Measurements from ENCODE around the gene SLC12A7.
"Not testable (repeated sequence)": the region's sequence is repeated elsewhere in the genome, so short reads cannot be mapped to it uniquely, and the experiment has no call there.

The SLC12A7 gene

DNA sequence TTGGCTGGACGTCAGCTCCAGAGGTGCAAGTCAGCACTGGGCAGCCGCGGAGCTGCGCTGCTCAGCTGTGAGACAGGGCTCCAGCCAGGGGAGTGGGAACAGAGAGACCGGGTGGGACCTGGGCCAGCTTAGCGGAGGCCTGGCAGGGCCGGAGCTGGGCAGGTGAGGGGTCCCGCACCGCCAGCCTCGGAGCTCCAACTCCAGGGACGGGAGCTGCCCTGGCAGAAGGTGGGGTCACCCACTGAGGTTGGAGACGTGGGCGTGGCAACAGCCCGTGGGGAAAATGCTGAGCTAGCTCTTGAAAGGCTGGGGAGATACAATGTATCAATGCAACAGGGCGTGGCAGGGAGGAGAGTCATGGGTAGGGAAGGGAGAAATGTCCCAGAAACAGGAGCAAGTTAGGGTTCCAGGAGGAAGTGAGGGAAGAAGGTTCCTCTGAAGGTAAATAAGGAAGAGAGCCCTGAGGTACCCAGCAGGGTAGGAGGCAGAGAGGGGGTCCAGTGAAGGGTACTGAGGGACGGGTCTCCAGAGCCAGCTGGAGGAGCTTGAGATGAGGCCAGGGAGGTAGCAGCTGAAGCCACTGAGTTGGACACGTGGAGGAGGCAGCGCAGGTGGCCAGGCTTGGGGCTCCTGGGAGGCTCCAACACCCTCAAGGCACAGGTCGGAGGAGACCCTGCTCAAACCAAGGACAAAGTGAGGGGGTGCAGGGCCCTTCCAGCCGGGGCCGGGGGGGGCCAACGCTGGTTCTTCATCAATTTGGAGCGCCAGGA, 104.0 kb downstream of the SLC12A7 start:
- DNase-seq (ENCODE audit: low read depth), result no peak

DNA sequence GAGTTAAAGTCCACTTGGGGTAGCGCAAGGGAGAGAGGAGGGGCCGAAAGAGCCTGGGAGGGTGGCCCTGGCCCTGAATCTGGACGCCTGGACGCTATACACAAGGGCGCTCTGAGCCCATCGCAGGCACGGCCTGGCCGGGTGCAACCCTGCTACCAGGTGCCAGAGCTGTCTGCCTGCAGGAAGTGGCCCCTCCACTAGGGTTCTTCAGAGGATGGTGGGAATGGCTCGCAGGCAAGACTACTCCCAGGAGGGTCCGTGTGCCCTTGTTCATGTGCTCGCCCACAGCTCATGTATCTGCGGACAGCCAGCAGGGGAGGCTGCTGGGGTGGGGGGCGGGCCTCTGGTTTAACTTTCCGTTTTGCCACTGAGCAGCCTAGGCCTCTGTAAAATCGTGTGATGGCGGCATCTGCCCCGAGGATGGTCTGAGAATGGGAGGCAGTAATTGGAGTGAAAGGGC, 104.6 kb downstream of the SLC12A7 start:
- no peak for DNase-seq (ENCODE audit: low read depth)

DNA sequence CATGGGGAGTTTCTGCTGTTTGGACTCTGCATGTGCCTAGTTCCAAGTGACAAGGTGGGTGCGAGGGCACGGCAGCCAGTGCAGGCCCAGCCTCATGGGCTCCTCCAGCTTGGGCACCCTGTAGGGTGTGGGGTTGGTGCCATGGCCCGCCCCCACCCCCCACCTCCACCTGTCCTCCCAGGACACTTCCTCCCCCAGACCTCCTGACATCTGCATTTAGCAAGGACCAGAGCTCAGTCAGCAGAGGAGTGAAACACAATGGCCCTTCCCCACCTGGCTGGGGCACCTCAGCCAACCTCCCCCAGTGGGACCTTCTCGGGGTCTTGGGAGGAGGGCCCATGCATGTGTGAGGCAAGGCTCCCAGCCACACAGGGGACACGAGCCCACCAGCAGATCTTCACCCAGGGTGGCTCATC, 105.2 kb downstream of the SLC12A7 start:
- DNase-seq (ENCODE audit: low read depth), result no peak

DNA sequence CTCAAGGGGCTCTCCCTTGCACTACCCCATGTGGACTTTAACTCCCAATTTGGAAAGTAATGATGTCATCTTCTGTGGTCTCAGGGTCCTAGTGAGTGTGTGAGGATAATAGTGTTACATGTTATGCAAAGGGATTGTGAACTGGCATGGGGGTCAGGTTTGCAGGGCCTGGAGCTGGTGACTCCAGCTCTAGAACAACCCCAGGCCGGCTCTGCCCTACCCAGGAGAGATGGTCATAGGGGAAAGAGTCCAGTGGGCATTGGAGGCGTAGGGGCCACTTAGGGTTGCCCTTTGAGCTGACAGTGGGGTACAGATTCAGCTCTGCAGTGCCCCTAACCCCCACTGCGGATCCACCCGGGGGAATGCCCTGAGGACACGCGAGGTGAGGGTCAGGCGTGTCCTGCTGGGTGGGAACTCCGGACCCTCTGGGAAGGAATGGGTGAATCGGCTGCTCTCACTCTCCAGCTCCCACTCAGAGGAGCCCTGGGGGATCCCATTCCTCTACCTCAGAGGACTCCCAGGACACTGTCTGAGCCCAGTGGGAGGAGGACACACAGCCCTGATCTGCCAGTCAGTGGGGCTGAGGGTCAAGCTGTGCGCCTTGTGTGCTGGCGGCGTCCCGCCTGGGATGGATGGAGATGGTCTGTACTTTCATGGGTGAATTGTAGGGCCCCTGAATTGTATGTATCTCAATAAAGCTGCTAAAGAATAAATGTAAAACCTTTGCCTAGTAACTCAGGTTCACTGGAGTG, 105.8 kb downstream of the SLC12A7 start:
- no peak for DNase-seq (ENCODE audit: low read depth)

GRCh38 chr5:1005249-1005851, 106.5 kb downstream of the SLC12A7 start:
- no peak for DNase-seq (ENCODE audit: low read depth)

DNA sequence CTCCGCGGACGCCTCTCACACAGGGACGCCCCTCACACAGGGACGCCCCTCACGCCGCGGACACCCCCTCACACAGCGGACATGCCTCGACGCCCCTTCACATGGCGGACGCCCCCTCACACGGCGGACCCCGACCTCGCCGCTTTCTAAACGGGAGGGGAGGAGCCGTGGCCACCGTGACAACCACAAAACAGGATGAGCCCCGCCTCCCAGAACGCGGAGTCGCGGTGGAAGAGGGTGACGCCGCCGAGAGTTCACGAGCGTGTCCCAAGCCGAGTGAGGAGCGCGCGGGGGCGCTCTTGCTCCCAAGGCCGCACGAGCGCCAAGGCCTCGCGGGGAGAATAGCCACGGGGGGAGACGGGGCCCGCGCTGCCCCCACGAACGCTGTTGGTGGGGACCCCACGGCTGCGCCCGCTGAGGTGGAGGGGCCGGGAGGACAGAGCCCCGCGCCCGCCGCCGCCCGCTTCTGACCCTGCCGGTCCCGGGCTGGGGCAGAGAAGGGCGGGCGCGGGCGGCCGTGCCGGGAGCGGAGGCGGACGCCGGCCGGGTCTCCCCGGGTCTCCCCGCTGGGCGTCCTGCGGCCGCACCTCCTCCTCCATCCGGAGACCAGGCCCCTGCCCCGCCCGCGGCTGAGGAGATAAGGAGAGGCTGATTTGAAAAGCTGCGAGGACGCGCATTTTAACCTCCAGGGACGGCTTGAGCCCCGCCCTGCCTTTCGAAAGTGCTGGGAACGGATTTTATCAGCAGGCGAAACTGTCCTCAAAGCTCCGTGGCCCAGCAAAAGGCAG, 107.2 kb downstream of the SLC12A7 start:
- DNase-seq (ENCODE audit: low read depth), result no peak

- peak; percentile 8 for DNase-seq (ENCODE audit: low read depth)
Measured at GRCh38 chr5:1003296-1003937, 108.4 kb downstream of the SLC12A7 start.

DNA sequence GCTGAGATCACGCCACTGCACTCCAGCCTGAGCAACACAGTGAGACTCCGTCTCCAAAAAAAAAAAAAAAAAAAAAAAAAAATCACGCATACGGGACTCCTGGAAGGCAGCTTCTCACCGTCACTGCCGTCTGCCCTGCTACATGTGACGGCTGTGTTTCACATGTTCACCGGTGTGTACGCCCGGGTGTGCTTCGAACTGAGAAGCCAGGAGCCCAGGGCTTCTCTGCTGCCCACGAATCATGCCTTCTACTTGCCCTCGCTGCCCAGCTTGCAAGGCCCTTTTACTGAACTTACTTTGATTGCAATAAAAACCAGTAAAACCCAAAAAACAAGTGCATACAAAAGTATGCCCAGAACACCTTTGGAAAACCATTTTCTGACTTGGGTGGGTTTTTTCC, 109.0 kb downstream of the SLC12A7 start:
- no peak for DNase-seq (ENCODE audit: low read depth)

DNA sequence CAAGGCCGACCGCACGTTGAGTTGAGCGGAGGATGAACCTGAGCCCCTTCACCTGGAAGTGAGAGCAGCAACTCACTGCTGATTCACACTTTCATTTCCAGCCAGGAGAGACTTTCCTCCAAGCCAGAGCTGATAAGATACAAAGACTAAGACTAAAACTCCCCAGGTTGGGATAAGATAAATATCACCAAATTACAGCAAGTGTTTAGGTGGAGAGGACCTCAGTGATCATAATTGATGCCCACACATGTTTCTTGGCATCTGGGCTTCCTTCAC, 109.7 kb downstream of the SLC12A7 start:
- no peak for DNase-seq (ENCODE audit: low read depth)

GRCh38 chr5:1001406-1002270, 110.2 kb downstream of the SLC12A7 start:
- DNase-seq (ENCODE audit: low read depth), result no peak

DNA sequence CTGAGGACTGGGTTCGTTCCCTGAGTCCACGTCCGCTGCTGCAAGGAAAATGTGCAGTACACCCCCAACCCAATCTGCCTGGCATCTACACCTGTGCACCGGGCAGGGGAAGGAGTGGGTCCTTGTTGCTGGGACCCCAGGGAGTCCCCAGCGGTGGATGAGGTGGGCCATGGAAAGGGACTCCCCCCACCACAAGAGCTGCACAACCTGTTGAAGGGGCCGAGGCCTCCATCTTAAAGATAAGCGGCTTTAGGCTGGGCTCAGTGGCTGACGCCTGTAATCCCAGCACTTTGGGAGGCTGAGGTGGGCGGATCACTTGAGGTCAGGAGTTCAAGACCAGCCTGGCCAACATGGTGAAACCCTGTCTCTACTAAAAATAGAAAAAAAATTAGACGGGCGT, 111.0 kb downstream of the SLC12A7 start:
- not testable (repeated sequence) for DNase-seq (ENCODE audit: low read depth)

All from non-pigmented ciliary epithelial cell (primary cell).